K562 (cell line): ENCODE measurements around the gene ABCA8. TPM values are rescaled to one million over a fixed set of nuclear protein-coding genes. Genes with fewer than 3 reads are reported as not detected.

Experiments used
- ATAC-seq: fragments of 200-7000 bp; cut with Tn5 transposase; 3 replicates; pipeline ENCODE4 v1.9.1; 2020; ENCODE audit warnings: moderate library complexity
- BruUV-seq: library from RNA; stranded (reverse); fragments of 400-500 nt; replicated peaks from 2 replicates; lab custom pipeline; 2021; lab: Mats Ljungman, UMichigan
- CTCF ChIA-PET: fragments of 300-600 bp; formaldehyde crosslinking; extraction: SDS; loops from one replicate; lab custom pipeline; 2021; ENCODE audit warnings: low intra/inter-chr PET ratio; lab: Yijun Ruan, JAX
- POLR2A ChIA-PET: fragments of 300-600, 350-650 bp; sonication (Branson Sonifier 250); formaldehyde crosslinking; extraction: SDS; loops from one replicate; lab custom pipeline; 2021; ENCODE audit warnings: antibody characterized with exemption, inconsistent platforms; lab: Yijun Ruan, JAX
- DNase-seq, 4 experiments: peaks; one replicate each; pipeline versions ENCODE4 v3.0.0 to v3.0.0-alpha.2; 2011 to 2018; ENCODE audit warnings: low spot score in 3 of 4, mixed read lengths in 3 of 4; ENCODE audit errors: extremely low read depth in 1 of 4
- FAIRE-seq: peaks from 2 replicates; lab custom pipeline; 2011; peaks lifted over from hg19 to GRCh38; lab: Jason Lieb, UNC
- H2AFZ ChIP-seq: 2 replicates; pipeline ENCODE4 v1.6.0; 2011; ENCODE audit warnings: low read depth, low read length, control low read depth, inconsistent platforms
- H3K27ac ChIP-seq: fragments of 200-600 bp; 3 replicates; pipeline ENCODE4 v1.8.0; 2011; ENCODE audit warnings: low read depth, mild to moderate bottlenecking, control low read depth, inconsistent platforms, low read length, moderate library complexity, mixed read lengths; ENCODE audit errors: extremely low read depth
- H3K27me3 ChIP-seq, 2 experiments: fragments of 300-600 bp in 1 of 2; 2 replicates in 1 of 2; 3 replicates in 1 of 2; pipeline versions ENCODE4 v1.6.0 to v1.8.0; 2011; ENCODE audit warnings: inconsistent platforms in 2 of 2, low read length in 2 of 2, mild to moderate bottlenecking in 1 of 2, mixed read lengths in 1 of 2, moderate library complexity in 1 of 2; ENCODE audit not compliant: control insufficient read depth in 2 of 2, insufficient read depth in 2 of 2
- H3K36me3 ChIP-seq: fragments of 300-600 bp; 3 replicates; pipeline ENCODE4 v1.8.0; 2011; ENCODE audit warnings: mild to moderate bottlenecking, low read length, inconsistent platforms; ENCODE audit not compliant: control insufficient read depth, insufficient read depth
- H3K4me1 ChIP-seq, 2 experiments: fragments of 200-600 bp in 1 of 2; replicated peaks in 1 of 2; 2 replicates in 1 of 2; 3 replicates in 1 of 2; pipeline versions ENCODE4 v1.5.1 to v1.8.0; 2011; ENCODE audit warnings: inconsistent platforms in 2 of 2, low read length in 2 of 2, mild to moderate bottlenecking in 1 of 2, mixed read lengths in 1 of 2, moderate library complexity in 1 of 2; ENCODE audit not compliant: control insufficient read depth in 2 of 2, insufficient read depth in 2 of 2
- H3K4me2 ChIP-seq: 2 replicates; pipeline ENCODE4 v1.6.1; 2011; ENCODE audit warnings: low read length, control low read depth, inconsistent platforms, mixed read lengths; ENCODE audit not compliant: insufficient read depth
- H3K4me3 ChIP-seq: fragments of 200-600 bp; sonication (generic), shearing (Covaris generic); 2 replicates; pipeline ENCODE4 v1.5.1; 2016; ENCODE audit warnings: control low read depth, inconsistent platforms
- H3K79me2 ChIP-seq: fragments of 200-600 bp; 3 replicates; pipeline ENCODE4 v1.8.0; 2011; ENCODE audit warnings: low read length, inconsistent platforms; ENCODE audit not compliant: control insufficient read depth, insufficient read depth
- H3K9ac ChIP-seq, 2 experiments: 2 replicates each; pipeline versions ENCODE4 v1.6.0 to v1.6.1; 2011; ENCODE audit warnings: low read depth in 2 of 2, low read length in 2 of 2, control low read depth in 1 of 2, inconsistent platforms in 1 of 2, mild to moderate bottlenecking in 1 of 2, mixed read lengths in 1 of 2; ENCODE audit not compliant: insufficient read depth in 1 of 2
- H3K9me1 ChIP-seq: one replicate; pipeline ENCODE4 v1.6.0; 2011; ENCODE audit warnings: inconsistent platforms, mild to moderate bottlenecking, low read length, moderate library complexity; ENCODE audit not compliant: control insufficient read depth, insufficient read depth
- H3K9me3 ChIP-seq: replicated peaks from 2 replicates; pipeline ENCODE4 v1.5.1; 2011; ENCODE audit warnings: low read depth, low read length, inconsistent platforms; ENCODE audit not compliant: control insufficient read depth, insufficient read depth
- H4K20me1 ChIP-seq: replicated peaks from 2 replicates; pipeline ENCODE4 v1.6.1; 2011; ENCODE audit warnings: low read length, inconsistent platforms, mixed read lengths; ENCODE audit not compliant: control insufficient read depth, insufficient read depth
- ATF7 ChIP-seq: fragments of 450-650 bp; IDR thresholded peaks from 2 replicates; pipeline ENCODE4 v1.7.1; 2014; ENCODE audit warnings: mild to moderate bottlenecking, moderate library complexity
- RBM15 ChIP-seq: fragments of 200-400 bp; formaldehyde crosslinking; IDR thresholded peaks from 2 replicates; pipeline ENCODE4 v1.6.1; 2018; ENCODE audit warnings: mild to moderate bottlenecking, low read length, moderate library complexity; ENCODE audit not compliant: insufficient read depth
- SMARCB1 ChIP-seq: IDR thresholded peaks from 2 replicates; pipeline ENCODE4 v1.6.1; 2011; ENCODE audit warnings: improper control_type of control experiment, low read depth; ENCODE audit not compliant: insufficient read length
- SOX6 ChIP-seq: fragments of 450-650 bp; IDR thresholded peaks from 2 replicates; pipeline ENCODE4 v1.6.1; 2014; ENCODE audit warnings: mild to moderate bottlenecking
- TARDBP ChIP-seq: fragments of 450-650 bp; IDR thresholded peaks from 2 replicates; pipeline ENCODE4 v1.6.1; 2016
- U2AF2 ChIP-seq: fragments of 200-400 bp; formaldehyde crosslinking; optimal IDR thresholded peaks from 2 replicates; pipeline ENCODE3; 2017; ENCODE audit warnings: low read depth, mild to moderate bottlenecking, low read length
- ZNF24 ChIP-seq: fragments of 450-650 bp; IDR thresholded peaks from 2 replicates; pipeline ENCODE4 v1.6.1; 2016
- ZNF347 ChIP-seq: fragments of 450-650 bp; formaldehyde crosslinking; IDR thresholded peaks from 2 replicates; pipeline ENCODE4 v1.4.0; 2020; ENCODE audit warnings: low read depth, mild to moderate bottlenecking, moderate library complexity
- ZNF431 ChIP-seq: sonication (generic); formaldehyde crosslinking; IDR thresholded peaks from 2 replicates; pipeline ENCODE4 v1.8.0; 2022; ENCODE audit warnings: mild to moderate bottlenecking, missing genetic modification reagents
- ZNF766 ChIP-seq: fragments of 200-800 bp; sonication (Bioruptor generic); conservative IDR thresholded peaks from 2 replicates; pipeline ENCODE4 v1.6.1; 2016; ENCODE audit warnings: missing genetic modification characterization, missing compliant biosample characterization
- WGBS: fragments of 100-300 bp; shearing (Covaris generic); methylation state at CpG from one replicate; pipeline ENCODE4 v1.1.6; 2016; ENCODE audit warnings: low coverage, mixed read lengths; ENCODE audit not compliant: insufficient coverage; ENCODE audit errors: missing lambda C conversion rate; 5-methylcytosine and 5-hydroxymethylcytosine counted together
- in situ Hi-C: fragments of 300-500 bp; cut with MboI; formaldehyde crosslinking; loops from 4 replicates; pipeline ENCODE4 v1.15.0; 2018; ENCODE audit warnings: inconsistent platforms, mixed read lengths
- intact Hi-C: fragments of 100-400 bp; cut with micrococcal nuclease; formaldehyde crosslinking; loops from 2 replicates; pipeline ENCODE4 v1.14.2; 2022
- polyA plus RNA-seq, 8 experiments: library from polyadenylated mRNA; depleted of rRNA in 4 of 8; stranded (reverse) in 5 of 8; unstranded in 3 of 8; fragments of >200 nt; fragmentation: Nextera tagmentation in 2 of 8; fragmentation: Illumina TruSeq in 1 of 8; extraction: Ambion mirVana in 2 of 8; extraction: Trizol in 1 of 8; gene quantifications; 2 replicates each; pipeline versions ENCODE4 v1.2.1 to v1.2.3, GENCODE V29; 2011 to 2014; ENCODE audit warnings: inconsistent platforms in 1 of 8, missing spikeins in 1 of 8
- total RNA-seq, 7 experiments: library from RNA; depleted of rRNA in 6 of 7; stranded (reverse); fragments of >200 nt in 6 of 7; fragmentation: Illumina TruSeq in 2 of 7; extraction: Trizol in 2 of 7; gene quantifications; 2 replicates each; pipeline versions ENCODE4 v1.2.1 to v1.2.3, GENCODE V29; 2011 to 2021; ENCODE audit warnings: low replicate concordance in 1 of 7
- TF ChIP-seq, protein P1 (sequence below): fragments of 250-450 bp; sonication (Bioruptor Pico); IDR thresholded peaks from 2 replicates; pipeline ENCODE4 v1.5.0; 2022; ENCODE audit warnings: mild to moderate bottlenecking

Gene ABCA8
- total and polyA plus RNA-seq, 9 of the 15 experiments (the other 6 are each of a cell fraction or from before 2014, with no cell fraction given), result 1.8 to 13.2 (median 12.0) TPM

DNA sequence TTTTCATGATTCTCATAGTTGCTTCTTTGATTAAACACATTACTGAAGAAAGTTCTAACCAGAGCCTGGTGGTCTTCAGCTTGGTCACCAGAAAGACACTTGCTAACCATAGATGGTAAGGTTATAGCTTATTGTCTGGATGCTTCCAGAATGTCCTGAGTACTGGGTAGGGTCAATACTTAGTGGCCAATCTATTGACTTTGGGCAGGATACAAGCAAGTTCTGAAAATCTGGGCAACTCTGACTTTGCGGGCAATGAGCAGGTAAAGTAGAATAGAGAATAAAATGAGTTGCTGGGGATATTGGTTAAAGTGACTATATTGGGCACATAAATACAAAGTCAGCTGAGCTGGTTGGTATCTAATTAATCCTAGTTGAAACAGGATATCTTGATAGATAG is 63.0 kb downstream of the ABCA8 start:
- no peak overlapping the region for H3K27ac ChIP-seq
- POLR2A ChIA-PET, result interaction anchor here (0.8 kb wide), 1 partner anchor 64 kb away, joined by 3 read pairs; no protein-coding TSS in a partner anchor
- no peak for FAIRE-seq
- H2AFZ ChIP-seq, result no peak overlapping the region
- H3K79me2 ChIP-seq, result no peaks in the 10 kb centered on the region
- BruUV-seq, result no TSS peak
- no peak overlapping the region for H3K4me2 ChIP-seq
- H3K36me3 ChIP-seq, result no peaks in the 10 kb centered on the region
- no peak for DNase-seq
- ATAC-seq, result no peak
- no peak overlapping the region for H3K9ac ChIP-seq
- intact Hi-C loops, result no loop called here
- no peaks in the 10 kb centered on the region for H3K4me1 ChIP-seq
- no peaks in the 10 kb centered on the region for H3K27me3 ChIP-seq
- TF ChIP-seq, protein P1, sequence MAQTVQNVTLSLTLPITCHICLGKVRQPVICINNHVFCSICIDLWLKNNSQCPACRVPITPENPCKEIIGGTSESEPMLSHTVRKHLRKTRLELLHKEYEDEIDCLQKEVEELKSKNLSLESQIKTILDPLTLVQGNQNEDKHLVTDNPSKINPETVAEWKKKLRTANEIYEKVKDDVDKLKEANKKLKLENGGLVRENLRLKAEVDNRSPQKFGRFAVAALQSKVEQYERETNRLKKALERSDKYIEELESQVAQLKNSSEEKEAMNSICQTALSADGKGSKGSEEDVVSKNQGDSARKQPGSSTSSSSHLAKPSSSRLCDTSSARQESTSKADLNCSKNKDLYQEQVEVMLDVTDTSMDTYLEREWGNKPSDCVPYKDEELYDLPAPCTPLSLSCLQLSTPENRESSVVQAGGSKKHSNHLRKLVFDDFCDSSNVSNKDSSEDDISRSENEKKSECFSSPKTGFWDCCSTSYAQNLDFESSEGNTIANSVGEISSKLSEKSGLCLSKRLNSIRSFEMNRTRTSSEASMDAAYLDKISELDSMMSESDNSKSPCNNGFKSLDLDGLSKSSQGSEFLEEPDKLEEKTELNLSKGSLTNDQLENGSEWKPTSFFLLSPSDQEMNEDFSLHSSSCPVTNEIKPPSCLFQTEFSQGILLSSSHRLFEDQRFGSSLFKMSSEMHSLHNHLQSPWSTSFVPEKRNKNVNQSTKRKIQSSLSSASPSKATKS, result no peak
- TF ChIP-seq SMARCB1, result no peak
- TF ChIP-seq ATF7, result no peak
- no peak for TF ChIP-seq SOX6
- TF ChIP-seq ZNF347, result no peak
- TF ChIP-seq U2AF2, result no peak
- TF ChIP-seq RBM15, result no peak
- TF ChIP-seq ZNF24, result no peak
- no peak for TF ChIP-seq TARDBP
- TF ChIP-seq ZNF766, result no peak
- TF ChIP-seq ZNF431 (CRISPR knock-in tag), result no peak
- H3K4me3 ChIP-seq, result no peak overlapping the region
- no peaks in the 10 kb centered on the region; the same call in 1 of the 2 replicates for H3K9me3 ChIP-seq
- no peaks in the 10 kb centered on the region for H4K20me1 ChIP-seq
- no peaks in the 10 kb centered on the region for H3K9me1 ChIP-seq
- CTCF ChIA-PET, result no interaction called here
- in situ Hi-C loops, result no loop called here
- WGBS, result 56% methylated on average over 1 of the region's 1 CpG
